ENCODE data around the gene TPSD1. TPM values are rescaled to one million over a fixed set of nuclear protein-coding genes. Genes with fewer than 3 reads are reported as not detected.
A peak's percentile ranks its signal among the peaks of the same experiment; 100 is the strongest.

TPSD1 gene
- total and polyA plus RNA-seq, 2 experiments from 2014 or later = 0.17 TPM; not detected in 1

GRCh38 chr16:1261131-1261892, 5.4 kb downstream of the TPSD1 start:
- peak; percentile 63 for ATAC-seq
- no peaks in the 10 kb centered on the region for H3K4me1 ChIP-seq (ENCODE audit: insufficient read depth)
- peak; percentile 68 for DNase-seq (ENCODE audit: low spot score)

More at GRCh38 chr16:1261131-1261892, 5.4 kb downstream of the TPSD1 start:
- Mint-ChIP-seq H3K4me3 (no peak overlapping the region), H3K4me1 (peaks cover 11% of the 10 kb centered on the region), H3K27me3 (ENCODE audit: insufficient read depth, low read depth, poor library complexity) (peaks cover 32% of the 10 kb centered on the region), H3K36me3 (ENCODE audit: low read depth) (no peaks in the 10 kb centered on the region), H3K27ac (no peak overlapping the region), H3K9me3 (peaks cover 12% of the 10 kb centered on the region)
- Histone ChIP-seq H3K27ac (ENCODE audit: low read depth) (no peak overlapping the region), H3K4me2 (no peak overlapping the region), H2AFZ (peak overlapping the region; percentile 47; the same call in 1 of the 2 replicates), H3K36me3 (ENCODE audit: insufficient read depth) (no peaks in the 10 kb centered on the region), H3K9me2 (ENCODE audit: insufficient read depth) (no peaks in the 10 kb centered on the region), H3K27me3 (ENCODE audit: insufficient read depth) (no peaks in the 10 kb centered on the region), H4K20me1 (replicated peaks; ENCODE audit: insufficient read depth) (0 out of 2 replicates have a peak, but pooled peaks cover 2% of the 10 kb centered on the region), H3F3A (replicated peaks; ENCODE audit: low read depth) (no peaks in the 10 kb centered on the region), H3K4me3 (no peak overlapping the region), H3K79me2 (replicated peaks; ENCODE audit: insufficient read depth) (no peaks in the 10 kb centered on the region)
- TF ChIP-seq ZNF462 (CRISPR knock-in tag; IDR thresholded peaks at IDR 0.05) = no peak
- TF ChIP-seq, protein P1, sequence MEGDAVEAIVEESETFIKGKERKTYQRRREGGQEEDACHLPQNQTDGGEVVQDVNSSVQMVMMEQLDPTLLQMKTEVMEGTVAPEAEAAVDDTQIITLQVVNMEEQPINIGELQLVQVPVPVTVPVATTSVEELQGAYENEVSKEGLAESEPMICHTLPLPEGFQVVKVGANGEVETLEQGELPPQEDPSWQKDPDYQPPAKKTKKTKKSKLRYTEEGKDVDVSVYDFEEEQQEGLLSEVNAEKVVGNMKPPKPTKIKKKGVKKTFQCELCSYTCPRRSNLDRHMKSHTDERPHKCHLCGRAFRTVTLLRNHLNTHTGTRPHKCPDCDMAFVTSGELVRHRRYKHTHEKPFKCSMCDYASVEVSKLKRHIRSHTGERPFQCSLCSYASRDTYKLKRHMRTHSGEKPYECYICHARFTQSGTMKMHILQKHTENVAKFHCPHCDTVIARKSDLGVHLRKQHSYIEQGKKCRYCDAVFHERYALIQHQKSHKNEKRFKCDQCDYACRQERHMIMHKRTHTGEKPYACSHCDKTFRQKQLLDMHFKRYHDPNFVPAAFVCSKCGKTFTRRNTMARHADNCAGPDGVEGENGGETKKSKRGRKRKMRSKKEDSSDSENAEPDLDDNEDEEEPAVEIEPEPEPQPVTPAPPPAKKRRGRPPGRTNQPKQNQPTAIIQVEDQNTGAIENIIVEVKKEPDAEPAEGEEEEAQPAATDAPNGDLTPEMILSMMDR (conservative IDR thresholded peaks at IDR 0.05; ENCODE audit: low read depth in 2 of 2) = 0 out of 4 replicates have a peak, but pooled peaks of 1 of the 2 experiments have one; percentile 1
